ENCODE data around the gene DNER. TPM values are rescaled to one million over a fixed set of nuclear protein-coding genes. Genes with fewer than 3 reads are reported as not detected.
"Not testable (repeated sequence)": the region's sequence is repeated elsewhere in the genome, so short reads cannot be mapped to it uniquely, and the experiment has no call there.

DNER gene
- total RNA-seq, 4 donors from 2014 or later = 1.9 to 24.7 (median 4.9) TPM

DNA sequence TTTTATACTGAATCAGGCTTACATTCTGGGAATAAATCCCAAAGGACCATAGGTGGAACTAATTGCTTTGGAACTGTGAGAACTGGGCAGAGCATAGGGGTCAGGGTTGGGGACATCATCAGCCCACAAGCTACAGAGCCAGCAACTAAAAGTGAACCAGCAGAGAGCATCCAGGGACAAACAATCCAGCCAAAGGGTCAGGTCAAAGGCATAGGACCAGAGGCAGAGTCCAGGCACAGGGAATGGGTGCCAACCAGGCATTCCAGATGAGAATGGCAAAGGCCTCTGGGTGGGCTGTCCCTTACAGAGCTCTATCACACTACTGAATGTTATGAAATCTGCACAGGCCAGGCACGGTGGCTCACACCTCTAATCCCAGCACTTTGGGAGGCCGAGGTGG is 12.3 kb upstream of the DNER start:
- H3K4me3 ChIP-seq = no peak overlapping the region
- H3K36me3 ChIP-seq = no peaks in the 10 kb centered on the region
- TF ChIP-seq POLR2A (IDR thresholded peaks at IDR 0.05) = no peak
- TF ChIP-seq, protein P1, sequence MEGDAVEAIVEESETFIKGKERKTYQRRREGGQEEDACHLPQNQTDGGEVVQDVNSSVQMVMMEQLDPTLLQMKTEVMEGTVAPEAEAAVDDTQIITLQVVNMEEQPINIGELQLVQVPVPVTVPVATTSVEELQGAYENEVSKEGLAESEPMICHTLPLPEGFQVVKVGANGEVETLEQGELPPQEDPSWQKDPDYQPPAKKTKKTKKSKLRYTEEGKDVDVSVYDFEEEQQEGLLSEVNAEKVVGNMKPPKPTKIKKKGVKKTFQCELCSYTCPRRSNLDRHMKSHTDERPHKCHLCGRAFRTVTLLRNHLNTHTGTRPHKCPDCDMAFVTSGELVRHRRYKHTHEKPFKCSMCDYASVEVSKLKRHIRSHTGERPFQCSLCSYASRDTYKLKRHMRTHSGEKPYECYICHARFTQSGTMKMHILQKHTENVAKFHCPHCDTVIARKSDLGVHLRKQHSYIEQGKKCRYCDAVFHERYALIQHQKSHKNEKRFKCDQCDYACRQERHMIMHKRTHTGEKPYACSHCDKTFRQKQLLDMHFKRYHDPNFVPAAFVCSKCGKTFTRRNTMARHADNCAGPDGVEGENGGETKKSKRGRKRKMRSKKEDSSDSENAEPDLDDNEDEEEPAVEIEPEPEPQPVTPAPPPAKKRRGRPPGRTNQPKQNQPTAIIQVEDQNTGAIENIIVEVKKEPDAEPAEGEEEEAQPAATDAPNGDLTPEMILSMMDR (IDR thresholded peaks at IDR 0.05) = no peak
- intact Hi-C loops (cut with DNase I; ENCODE audit: low total_unique reads) = no loop called here
- H3K27me3 ChIP-seq = peaks cover 0 to 5% of the 10 kb centered on the region in 2 donors
- no peak overlapping the region for H3K27ac ChIP-seq
- H3K9me3 ChIP-seq = no peaks in the 10 kb centered on the region
- H3K4me1 ChIP-seq = no peaks in the 10 kb centered on the region
- no peak for DNase-seq

DNA sequence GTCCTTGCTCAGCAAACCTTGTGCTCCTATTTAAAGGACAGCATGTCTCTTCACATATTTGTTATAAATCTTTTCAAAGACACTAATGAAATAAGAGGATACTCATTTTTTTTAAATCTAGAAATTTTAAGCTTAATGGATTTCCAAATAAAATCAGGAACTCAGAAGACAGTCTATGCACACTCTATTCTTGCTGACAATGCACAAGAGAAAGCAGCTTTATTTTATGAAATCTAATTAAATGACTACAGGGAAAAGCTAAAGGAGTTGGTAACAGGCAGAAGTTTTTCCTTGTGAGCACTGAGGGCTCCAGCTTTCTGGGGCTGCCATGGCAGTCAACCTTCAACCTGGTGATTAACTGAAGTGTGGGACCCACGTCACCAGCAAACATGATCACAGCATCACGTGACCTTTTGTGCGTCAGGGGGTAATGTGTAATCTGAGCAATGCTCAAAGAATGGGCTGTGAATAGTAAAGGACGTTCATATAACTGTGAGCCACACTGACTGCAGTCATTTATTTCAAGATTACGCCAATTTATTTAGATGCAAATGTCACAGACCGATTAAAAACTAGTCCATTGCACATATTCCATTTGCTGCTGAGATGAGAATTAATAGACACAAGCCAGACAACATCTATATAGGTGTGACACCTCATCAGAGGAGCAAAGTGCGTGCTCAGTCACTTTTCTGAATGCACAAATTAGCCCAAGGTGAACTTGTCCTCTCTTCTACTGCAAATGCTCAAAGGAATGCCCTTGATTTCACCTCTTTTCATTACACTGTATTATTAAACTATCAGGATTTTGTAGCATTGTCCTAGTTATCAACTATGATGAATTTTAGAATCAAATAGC is 11.6 kb upstream of the DNER start:
- TF ChIP-seq, protein P1 (IDR thresholded peaks at IDR 0.05) = no peak
- TF ChIP-seq POLR2A (IDR thresholded peaks at IDR 0.05) = no peak
- Histone ChIP-seq H3K4me1 (no peaks in the 10 kb centered on the region), H3K4me3 (no peak overlapping the region), H3K36me3 (no peaks in the 10 kb centered on the region), H3K9me3 (no peaks in the 10 kb centered on the region), H3K27me3 (peaks cover 0 to 9% of the 10 kb centered on the region in 2 donors), H3K27ac (no peak overlapping the region)
- no peak for DNase-seq
- intact Hi-C loops (cut with DNase I; ENCODE audit: low total_unique reads) = no loop called here

DNA sequence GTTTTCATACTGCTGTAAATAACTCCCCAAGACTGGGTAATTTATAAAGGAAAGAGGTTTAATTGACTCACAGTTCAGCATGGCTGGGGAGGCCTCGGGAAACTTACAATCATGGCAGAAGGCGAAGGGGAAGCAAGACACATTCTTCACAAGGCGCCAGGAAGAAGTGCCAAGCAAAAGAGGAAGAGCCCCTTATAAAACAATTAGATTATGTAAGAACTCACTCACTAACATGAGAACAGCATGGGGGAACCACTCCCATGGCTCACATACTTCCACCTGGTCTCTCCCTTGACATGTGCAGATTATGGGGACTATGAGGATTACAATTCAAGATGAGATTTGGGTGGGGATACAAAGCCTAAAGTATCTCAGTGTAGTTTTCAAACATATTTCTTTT is 8.8 kb upstream of the DNER start:
- intact Hi-C loops (cut with DNase I; ENCODE audit: low total_unique reads); H3K4me1 ChIP-seq; H3K36me3 ChIP-seq; H3K27me3 ChIP-seq; H3K27ac ChIP-seq; DNase-seq; H3K9me3 ChIP-seq; H3K4me3 ChIP-seq: not testable (repeated sequence)

DNA sequence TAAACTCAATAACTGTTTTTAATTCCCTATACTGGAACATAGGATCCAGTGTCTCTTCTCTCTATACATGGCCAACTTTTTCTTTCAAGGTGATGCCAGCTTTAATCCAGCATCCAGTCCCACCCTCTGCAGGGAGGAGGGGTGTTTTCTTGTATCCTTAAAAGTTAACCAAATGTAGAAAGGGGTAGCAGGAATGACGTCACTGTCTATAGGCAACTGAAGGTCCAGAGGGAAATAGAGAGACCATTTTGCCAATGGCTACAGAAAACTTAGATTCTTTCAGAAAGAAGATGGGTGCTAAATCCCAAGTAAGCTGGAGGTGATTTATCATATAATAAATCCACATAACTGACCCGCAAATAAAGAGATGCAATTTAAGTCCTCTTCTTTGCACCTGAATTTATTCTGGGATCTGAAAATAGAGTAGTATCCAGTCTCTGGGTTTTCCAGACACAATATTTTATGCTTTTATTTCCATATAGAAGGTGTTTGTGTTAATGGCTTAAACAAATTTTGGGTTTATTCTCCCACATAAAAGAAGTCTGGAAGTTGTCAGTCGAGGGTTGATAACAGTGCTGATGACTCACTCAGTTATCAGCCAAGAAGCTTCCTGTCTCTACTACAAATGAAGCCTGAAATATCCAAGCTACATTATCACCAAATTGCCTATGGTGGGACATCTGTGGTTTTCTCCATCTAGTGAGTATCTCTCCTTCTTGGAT is 5.7 kb upstream of the DNER start:
- Histone ChIP-seq H3K36me3 (no peaks in the 10 kb centered on the region), H3K4me1 (no peaks in the 10 kb centered on the region), H3K27ac (no peak overlapping the region), H3K9me3 (no peaks in the 10 kb centered on the region), H3K27me3 (peaks cover 0 to 28% of the 10 kb centered on the region in 2 donors), H3K4me3 (no peak overlapping the region)
- no peak for TF ChIP-seq POLR2A (IDR thresholded peaks at IDR 0.05)
- TF ChIP-seq, protein P1 (IDR thresholded peaks at IDR 0.05) = no peak
- intact Hi-C loops (cut with DNase I; ENCODE audit: low total_unique reads) = no loop called here
- no peak for DNase-seq

DNA sequence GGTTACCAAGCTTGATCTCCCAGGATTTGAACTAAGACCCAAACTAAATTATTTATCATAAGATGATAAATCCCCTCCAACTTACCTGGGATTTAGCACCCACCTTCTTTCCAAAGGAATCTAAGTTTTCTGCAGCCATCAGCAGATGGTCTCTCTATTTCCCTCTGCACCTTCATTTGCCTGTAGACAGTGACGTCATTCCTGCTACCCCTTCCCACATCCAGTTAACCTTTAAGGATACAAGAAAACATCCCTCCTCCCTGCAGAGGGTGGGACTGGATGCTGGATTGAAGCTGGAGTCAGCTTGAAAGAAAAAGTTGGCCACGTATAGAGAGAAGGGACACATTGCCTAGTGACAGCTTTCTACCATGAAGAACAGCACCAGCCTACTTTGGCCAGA is 3.7 kb upstream of the DNER start:
- no peak overlapping the region for H3K4me3 ChIP-seq
- H3K9me3 ChIP-seq = no peaks in the 10 kb centered on the region
- H3K27ac ChIP-seq = no peak overlapping the region
- no peak for TF ChIP-seq POLR2A (IDR thresholded peaks at IDR 0.05)
- TF ChIP-seq, protein P1 (IDR thresholded peaks at IDR 0.05) = no peak
- no peaks in the 10 kb centered on the region for H3K36me3 ChIP-seq
- DNase-seq = no peak
- H3K4me1 ChIP-seq = peaks cover 0 to 13% of the 10 kb centered on the region in 2 donors
- H3K27me3 ChIP-seq = peaks cover 9 to 37% of the 10 kb centered on the region in 2 donors
- intact Hi-C loops (cut with DNase I; ENCODE audit: low total_unique reads) = no loop called here
